Right atrium auricular region (tissue), 2 donors: Measurements from ENCODE around the gene XRRA1. TPM values are rescaled to one million over a fixed set of nuclear protein-coding genes. Genes with fewer than 3 reads are reported as not detected.

Experiments
- DNase-seq: peaks from one replicate; pipeline ENCODE4 v3.0.0-alpha.2; 2019; ENCODE audit warnings: low spot score
- H3K27ac ChIP-seq, 2 donors: fragments of 200-600 bp; sonication (generic); 1 replicate in 1 of 2; 2 replicates in 1 of 2; pipeline ENCODE4 v1.5.1; 2016 to 2019
- H3K27me3 ChIP-seq, 2 donors: fragments of 200-600 bp; sonication (generic); one replicate each; pipeline versions ENCODE4 v1.5.1 to v1.6.0; 2017 to 2019
- H3K36me3 ChIP-seq: fragments of 200-600 bp; sonication (generic); one replicate; pipeline ENCODE4 v1.5.1; 2016
- H3K4me1 ChIP-seq, 2 donors: fragments of 200-600 bp; sonication (generic); one replicate each; pipeline versions ENCODE4 v1.5.1 to v1.6.0; 2017 to 2019
- H3K4me3 ChIP-seq, 2 donors: fragments of 200-600 bp; sonication (generic); 1 replicate in 1 of 2; 2 replicates in 1 of 2; pipeline ENCODE4 v1.5.1; 2017 to 2019; ENCODE audit warnings: mild to moderate bottlenecking in 1 of 2, moderate library complexity in 1 of 2
- H3K9me3 ChIP-seq, 2 donors: fragments of 200-600 bp; sonication (generic); one replicate each; pipeline ENCODE4 v1.5.1; 2019
- total RNA-seq, 2 donors: library from RNA; depleted of rRNA; stranded (reverse); fragments of >200 nt; gene quantifications; one replicate each; pipeline ENCODE4 v1.1.0, GENCODE V29; 2016
- TF ChIP-seq, protein P1 (sequence below), 2 donors: fragments of 200-600 bp; sonication (generic); IDR thresholded peaks; one replicate each; pipeline ENCODE4 v1.5.1; 2019; ENCODE audit warnings: antibody characterized with exemption in 2 of 2

XRRA1 gene
- total RNA-seq, 2 donors from 2014 or later: 6.8 to 8.1 TPM

DNA sequence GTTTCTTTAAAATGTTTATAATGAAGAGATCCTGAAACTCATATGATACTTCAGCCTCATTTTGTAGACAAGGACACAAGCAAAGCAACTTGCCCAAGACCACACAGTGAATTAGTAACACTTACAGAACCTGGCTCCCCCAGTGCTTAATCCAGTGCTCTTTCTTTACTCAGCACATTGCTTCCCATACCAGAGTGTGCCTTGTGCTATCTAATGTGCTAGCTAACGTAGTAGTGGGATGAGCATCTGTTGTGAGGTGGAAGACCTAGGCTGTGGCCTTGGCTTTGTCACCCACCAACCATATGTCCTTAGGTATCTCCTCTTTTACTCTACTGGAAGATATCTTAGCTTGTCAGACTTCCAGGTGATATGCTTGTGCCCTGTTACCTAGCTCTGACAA, 5.3 kb upstream of the XRRA1 start:
- no peak overlapping the region for H3K27ac ChIP-seq
- H3K27me3 ChIP-seq: no peaks in the 10 kb centered on the region
- DNase-seq: no peak
- no peaks in the 10 kb centered on the region for H3K9me3 ChIP-seq
- peaks cover 0 to 63% of the 10 kb centered on the region in 2 donors for H3K4me1 ChIP-seq
- TF ChIP-seq, protein P1, sequence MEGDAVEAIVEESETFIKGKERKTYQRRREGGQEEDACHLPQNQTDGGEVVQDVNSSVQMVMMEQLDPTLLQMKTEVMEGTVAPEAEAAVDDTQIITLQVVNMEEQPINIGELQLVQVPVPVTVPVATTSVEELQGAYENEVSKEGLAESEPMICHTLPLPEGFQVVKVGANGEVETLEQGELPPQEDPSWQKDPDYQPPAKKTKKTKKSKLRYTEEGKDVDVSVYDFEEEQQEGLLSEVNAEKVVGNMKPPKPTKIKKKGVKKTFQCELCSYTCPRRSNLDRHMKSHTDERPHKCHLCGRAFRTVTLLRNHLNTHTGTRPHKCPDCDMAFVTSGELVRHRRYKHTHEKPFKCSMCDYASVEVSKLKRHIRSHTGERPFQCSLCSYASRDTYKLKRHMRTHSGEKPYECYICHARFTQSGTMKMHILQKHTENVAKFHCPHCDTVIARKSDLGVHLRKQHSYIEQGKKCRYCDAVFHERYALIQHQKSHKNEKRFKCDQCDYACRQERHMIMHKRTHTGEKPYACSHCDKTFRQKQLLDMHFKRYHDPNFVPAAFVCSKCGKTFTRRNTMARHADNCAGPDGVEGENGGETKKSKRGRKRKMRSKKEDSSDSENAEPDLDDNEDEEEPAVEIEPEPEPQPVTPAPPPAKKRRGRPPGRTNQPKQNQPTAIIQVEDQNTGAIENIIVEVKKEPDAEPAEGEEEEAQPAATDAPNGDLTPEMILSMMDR (IDR thresholded peaks at IDR 0.05): no peak
- H3K36me3 ChIP-seq: no peaks in the 10 kb centered on the region
- no peak overlapping the region for H3K4me3 ChIP-seq

GRCh38 chr11:74953451-74953850, 4.6 kb upstream of the XRRA1 start:
- Histone ChIP-seq H3K27ac (no peak overlapping the region), H3K9me3 (no peaks in the 10 kb centered on the region), H3K4me1 (peaks cover 0 to 58% of the 10 kb centered on the region in 2 donors), H3K36me3 (no peaks in the 10 kb centered on the region), H3K27me3 (no peaks in the 10 kb centered on the region), H3K4me3 (no peak overlapping the region)
- no peak for DNase-seq
- TF ChIP-seq, protein P1 (IDR thresholded peaks at IDR 0.05): no peak

DNA sequence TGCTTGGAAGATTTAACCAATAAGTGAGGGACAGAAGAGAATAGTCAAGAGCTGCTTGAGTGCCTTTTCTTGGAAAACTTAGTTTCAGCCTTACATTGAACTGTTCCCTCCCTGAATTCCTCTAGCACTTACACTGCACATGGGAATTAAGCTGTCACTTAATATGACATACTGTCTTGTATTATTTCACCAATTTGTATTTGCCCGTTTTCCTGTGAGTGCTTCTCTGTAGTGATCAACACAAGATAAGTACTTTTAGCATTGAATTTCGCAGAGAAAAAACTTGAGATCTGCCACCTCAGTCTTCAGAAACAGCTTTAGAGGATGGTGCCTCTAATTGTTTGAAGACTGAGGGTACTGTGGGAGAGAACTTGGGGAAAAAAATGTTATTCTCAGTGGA, 3.9 kb upstream of the XRRA1 start:
- no peak overlapping the region for H3K4me3 ChIP-seq
- TF ChIP-seq, protein P1 (IDR thresholded peaks at IDR 0.05): no peak
- H3K27me3 ChIP-seq: no peaks in the 10 kb centered on the region
- no peaks in the 10 kb centered on the region for H3K9me3 ChIP-seq
- no peaks in the 10 kb centered on the region for H3K36me3 ChIP-seq
- DNase-seq: no peak
- no peak overlapping the region for H3K27ac ChIP-seq
- peaks cover 0 to 58% of the 10 kb centered on the region in 2 donors for H3K4me1 ChIP-seq

- Histone ChIP-seq H3K4me1 (peaks cover 0 to 44% of the 10 kb centered on the region in 2 donors), H3K9me3 (no peaks in the 10 kb centered on the region), H3K27ac (peak overlapping the region in 1 of 2 donors; percentile 91), H3K36me3 (no peaks in the 10 kb centered on the region), H3K4me3 (no peak overlapping the region), H3K27me3 (no peaks in the 10 kb centered on the region)
- DNase-seq: no peak
- TF ChIP-seq, protein P1 (IDR thresholded peaks at IDR 0.05): no peak
These were observed 2.3 kb upstream of the XRRA1 start for GRCh38 chr11:74951226-74951625.

DNA sequence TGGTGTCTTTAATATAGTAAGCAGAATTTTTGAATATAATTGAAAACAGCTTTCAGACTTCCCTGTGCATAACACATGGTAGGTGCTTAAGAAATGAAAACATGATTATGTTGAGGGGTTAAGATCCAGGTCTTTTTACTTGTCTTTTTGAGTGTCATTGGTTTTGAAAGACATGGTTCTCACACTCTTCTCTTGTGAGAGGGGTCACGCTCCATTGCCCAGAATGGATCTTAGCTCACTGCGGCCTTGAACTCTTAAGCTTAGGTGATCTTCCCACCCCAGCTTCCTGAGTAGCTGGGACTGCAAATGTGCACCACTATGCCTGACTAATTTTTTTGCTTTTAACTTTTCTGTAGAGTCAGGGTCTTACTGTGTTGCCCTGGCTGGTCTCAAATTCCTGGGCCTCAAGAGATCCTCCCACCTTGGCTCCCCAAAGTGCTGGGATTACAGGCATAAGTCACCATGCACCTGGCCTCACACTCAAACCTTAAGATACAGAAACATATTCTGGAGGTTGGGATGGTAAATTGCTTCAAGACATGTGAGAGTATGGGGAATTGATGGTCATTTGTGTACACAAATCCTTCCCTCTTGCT, 1.6 kb upstream of the XRRA1 start:
- Histone ChIP-seq H3K9me3 (no peaks in the 10 kb centered on the region), H3K4me3 (peak overlapping the region; percentile 85 to 93), H3K36me3 (no peaks in the 10 kb centered on the region), H3K4me1 (peaks cover 0 to 38% of the 10 kb centered on the region in 2 donors), H3K27me3 (no peaks in the 10 kb centered on the region), H3K27ac (peak overlapping the region; percentile 86 to 91)
- no peak for DNase-seq
- TF ChIP-seq, protein P1 (IDR thresholded peaks at IDR 0.05): no peak

DNA sequence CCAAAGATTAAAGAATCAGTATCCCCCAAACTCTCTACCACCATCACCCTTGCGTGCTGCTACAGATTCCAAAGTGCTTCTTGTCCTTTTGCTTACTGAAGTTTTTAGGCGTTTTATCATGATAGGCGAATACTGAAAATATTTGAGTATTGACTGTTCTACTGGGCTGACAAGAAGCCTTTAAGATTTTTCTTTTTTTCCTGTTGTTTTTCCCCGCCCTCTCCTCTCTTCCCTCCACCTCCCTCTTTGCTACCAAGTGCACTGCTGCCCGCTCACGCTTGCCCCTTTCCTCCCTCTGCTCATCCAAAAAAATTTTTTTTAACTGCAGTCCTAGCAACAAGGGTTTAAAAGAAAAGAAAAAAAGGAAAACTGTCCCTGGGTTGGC, 854 bp upstream of the XRRA1 start:
- TF ChIP-seq, protein P1 (IDR thresholded peaks at IDR 0.05): no peak
- peak overlapping the region; percentile 86 to 91 for H3K27ac ChIP-seq
- no peaks in the 10 kb centered on the region for H3K27me3 ChIP-seq
- no peaks in the 10 kb centered on the region for H3K9me3 ChIP-seq
- DNase-seq: no peak
- H3K36me3 ChIP-seq: no peaks in the 10 kb centered on the region
- H3K4me3 ChIP-seq: peak overlapping the region; percentile 85 to 93
- peaks cover 0 to 34% of the 10 kb centered on the region in 2 donors for H3K4me1 ChIP-seq
